Peyer's patch (tissue), 4 donors: Measurements from ENCODE around the gene IRF4. TPM values are rescaled to one million over a fixed set of nuclear protein-coding genes. Genes with fewer than 3 reads are reported as not detected.

Experiments used
- DNase-seq, 3 donors: peaks; one replicate each; pipeline ENCODE4 v3.0.0-alpha.2; 2017 to 2019
- H3K27ac ChIP-seq, 4 donors: fragments of 200-600 bp; sonication (generic); one replicate each; pipeline ENCODE4 v1.5.1; 2016 to 2019
- H3K27me3 ChIP-seq, 2 donors: fragments of 200-600 bp; sonication (generic); one replicate each; pipeline ENCODE4 v1.5.1; 2019
- H3K36me3 ChIP-seq, 3 donors: fragments of 200-600 bp; sonication (generic); one replicate each; pipeline ENCODE4 v1.5.1; 2016 to 2019
- H3K4me1 ChIP-seq, 4 donors: fragments of 200-600 bp; sonication (generic); one replicate each; pipeline ENCODE4 v1.5.1; 2016 to 2019
- H3K4me3 ChIP-seq, 4 donors: fragments of 200-600 bp; sonication (generic); 1 replicate in 3 of 4; 2 replicates in 1 of 4; pipeline ENCODE4 v1.5.1; 2016 to 2019; ENCODE audit warnings: mild to moderate bottlenecking in 1 of 4
- H3K9me3 ChIP-seq, 4 donors: fragments of 200-600 bp; sonication (generic); one replicate each; pipeline ENCODE4 v1.5.1; 2016 to 2019; ENCODE audit warnings: mild to moderate bottlenecking in 1 of 4
- POLR2A ChIP-seq, 2 donors: fragments of 450-650 bp; IDR thresholded peaks; one replicate each; pipeline ENCODE4 v1.5.1; 2017; ENCODE audit warnings: antibody characterized with exemption in 2 of 2, mild to moderate bottlenecking in 2 of 2, moderate library complexity in 2 of 2
- total RNA-seq, 4 donors: library from RNA; depleted of rRNA; stranded (reverse); fragments of >200 nt; gene quantifications; one replicate each; pipeline ENCODE4 v1.1.0, GENCODE V29; 2016
- TF ChIP-seq, protein P1 (sequence below), 6 experiments: fragments of 450-650 bp in 4 of 6; fragments of 200-600 bp in 2 of 6; sonication (generic) in 1 of 6; IDR thresholded peaks; one replicate each; pipeline ENCODE4 v1.5.1; 2017 to 2019; ENCODE audit warnings: antibody characterized with exemption in 6 of 6, mild to moderate bottlenecking in 3 of 6, moderate library complexity in 1 of 6

IRF4 gene
- total RNA-seq, 4 donors from 2014 or later = 0.47 to 57.8 (median 6.9) TPM

DNA sequence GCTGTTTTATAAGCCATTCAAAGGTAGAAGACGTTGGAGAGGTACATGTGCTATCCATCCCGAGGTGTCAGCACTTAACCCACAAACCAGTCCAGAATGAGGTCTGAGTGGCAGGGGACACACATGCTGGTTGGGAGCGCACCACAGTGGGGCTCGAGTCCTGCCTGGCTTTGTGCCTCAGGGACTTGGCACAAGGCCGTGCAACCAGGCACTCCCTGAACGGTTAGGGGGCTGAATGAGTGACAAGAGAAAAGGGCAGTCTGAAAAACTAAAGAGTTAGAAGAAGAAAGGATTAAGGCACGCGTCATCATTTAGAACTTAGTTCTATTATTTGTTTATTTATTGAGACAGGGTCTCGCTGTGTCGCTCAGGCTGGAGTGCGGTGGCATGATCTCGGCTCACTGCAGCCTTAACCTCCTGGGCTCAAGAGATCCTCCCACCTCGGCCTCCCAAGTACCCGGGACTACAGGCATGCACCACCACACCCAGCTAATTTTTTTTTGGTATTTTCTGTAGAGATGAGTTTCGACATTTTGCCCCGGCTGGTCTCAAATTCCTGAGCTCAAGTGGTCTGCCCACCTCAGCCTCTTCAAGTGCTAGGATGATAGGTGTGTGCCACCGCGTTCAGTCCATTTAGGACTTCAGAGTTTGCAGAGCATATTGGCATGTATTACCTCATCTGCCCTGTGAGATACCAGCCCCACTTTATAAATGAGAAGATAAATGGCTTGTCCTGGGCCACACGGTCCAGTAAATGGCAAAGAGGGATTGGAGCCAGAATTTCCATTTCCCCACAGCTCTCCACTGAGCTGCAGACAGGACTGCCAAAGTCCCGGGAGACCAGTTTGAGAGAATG is 47.4 kb upstream of the IRF4 start:
- no peak for TF ChIP-seq POLR2A (IDR thresholded peaks at IDR 0.05)
- no peaks in the 10 kb centered on the region for H3K9me3 ChIP-seq
- no peaks in the 10 kb centered on the region for H3K27me3 ChIP-seq
- peak in 1 of 3 donors; percentile 43 for DNase-seq
- H3K36me3 ChIP-seq = peaks cover 0 to 15% (median 0%) of the 10 kb centered on the region in 3 donors
- no peak overlapping the region for H3K27ac ChIP-seq
- H3K4me1 ChIP-seq = peaks cover 0 to 22% (median 7%) of the 10 kb centered on the region in 4 donors
- H3K4me3 ChIP-seq = no peak overlapping the region

DNA sequence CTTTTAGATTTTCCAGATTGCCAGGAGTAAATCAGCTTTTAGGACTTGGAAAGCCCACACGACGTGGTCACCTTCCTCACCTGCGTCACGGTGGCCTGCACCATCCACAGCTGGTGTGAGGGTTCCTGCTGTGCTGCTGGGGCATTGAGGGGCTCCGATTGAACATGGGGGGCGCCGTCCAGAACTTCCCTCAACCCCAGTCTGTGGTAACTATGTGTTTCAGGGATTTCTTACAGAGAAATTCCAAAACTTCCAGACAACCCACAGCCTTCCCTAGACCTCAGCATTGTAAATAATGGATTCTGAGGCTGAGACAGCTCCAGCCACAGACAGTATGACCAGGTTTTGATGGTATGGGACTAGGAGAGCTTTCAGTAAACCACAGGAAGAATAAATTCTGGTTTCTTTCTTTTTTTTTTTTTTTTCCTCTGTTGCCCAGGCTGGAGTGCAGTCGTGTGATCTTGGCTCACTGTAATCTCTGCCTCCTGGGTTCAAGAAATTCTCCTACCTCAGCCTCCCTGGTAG is 46.7 kb upstream of the IRF4 start:
- Histone ChIP-seq H3K27me3 (no peaks in the 10 kb centered on the region), H3K4me1 (peaks cover 0 to 22% (median 7%) of the 10 kb centered on the region in 4 donors), H3K9me3 (no peaks in the 10 kb centered on the region), H3K27ac (no peak overlapping the region), H3K36me3 (peaks cover 0 to 18% (median 0%) of the 10 kb centered on the region in 3 donors), H3K4me3 (no peak overlapping the region)
- peak in 1 of 3 donors; percentile 34 for DNase-seq
- TF ChIP-seq, protein P1, sequence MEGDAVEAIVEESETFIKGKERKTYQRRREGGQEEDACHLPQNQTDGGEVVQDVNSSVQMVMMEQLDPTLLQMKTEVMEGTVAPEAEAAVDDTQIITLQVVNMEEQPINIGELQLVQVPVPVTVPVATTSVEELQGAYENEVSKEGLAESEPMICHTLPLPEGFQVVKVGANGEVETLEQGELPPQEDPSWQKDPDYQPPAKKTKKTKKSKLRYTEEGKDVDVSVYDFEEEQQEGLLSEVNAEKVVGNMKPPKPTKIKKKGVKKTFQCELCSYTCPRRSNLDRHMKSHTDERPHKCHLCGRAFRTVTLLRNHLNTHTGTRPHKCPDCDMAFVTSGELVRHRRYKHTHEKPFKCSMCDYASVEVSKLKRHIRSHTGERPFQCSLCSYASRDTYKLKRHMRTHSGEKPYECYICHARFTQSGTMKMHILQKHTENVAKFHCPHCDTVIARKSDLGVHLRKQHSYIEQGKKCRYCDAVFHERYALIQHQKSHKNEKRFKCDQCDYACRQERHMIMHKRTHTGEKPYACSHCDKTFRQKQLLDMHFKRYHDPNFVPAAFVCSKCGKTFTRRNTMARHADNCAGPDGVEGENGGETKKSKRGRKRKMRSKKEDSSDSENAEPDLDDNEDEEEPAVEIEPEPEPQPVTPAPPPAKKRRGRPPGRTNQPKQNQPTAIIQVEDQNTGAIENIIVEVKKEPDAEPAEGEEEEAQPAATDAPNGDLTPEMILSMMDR (IDR thresholded peaks at IDR 0.05) = no peak
- TF ChIP-seq POLR2A (IDR thresholded peaks at IDR 0.05) = no peak

DNA sequence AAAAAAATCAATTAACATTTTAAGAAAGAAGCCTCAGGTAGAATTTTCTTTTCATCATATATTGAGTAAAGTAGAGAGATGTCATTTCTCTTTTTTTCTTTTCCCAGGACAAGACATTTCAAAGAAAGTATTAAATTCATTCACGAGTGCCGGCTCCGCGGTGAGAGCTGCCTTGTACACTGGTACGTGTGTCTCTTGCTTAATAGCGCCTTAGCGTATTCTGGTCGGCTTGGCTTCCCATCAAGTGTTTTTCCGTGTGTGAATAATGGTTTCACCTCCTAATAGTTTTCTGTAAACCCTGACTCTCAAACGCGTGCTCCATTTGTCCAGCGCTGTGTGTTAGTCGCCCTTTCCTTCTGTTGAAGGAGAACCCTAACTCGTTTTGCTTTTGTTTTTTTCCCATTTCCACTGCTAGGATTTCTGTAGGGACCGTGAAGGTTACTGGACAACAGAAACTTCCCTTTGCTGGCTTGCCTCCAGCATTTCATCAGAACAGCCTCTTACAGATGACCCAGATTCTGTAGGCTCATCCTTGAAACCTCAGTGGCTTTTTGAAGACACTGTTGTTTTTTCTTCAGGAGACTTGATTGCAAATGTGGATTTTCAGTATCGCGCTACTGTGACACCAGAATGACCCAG is 45.7 kb upstream of the IRF4 start:
- peak in 1 of 3 donors; percentile 22 for DNase-seq
- Histone ChIP-seq H3K36me3 (peaks cover 0 to 18% (median 0%) of the 10 kb centered on the region in 3 donors), H3K4me1 (peaks cover 0 to 18% (median 6%) of the 10 kb centered on the region in 4 donors), H3K4me3 (no peak overlapping the region), H3K9me3 (no peaks in the 10 kb centered on the region), H3K27ac (no peak overlapping the region), H3K27me3 (no peaks in the 10 kb centered on the region)
- TF ChIP-seq, protein P1 (IDR thresholded peaks at IDR 0.05) = no peak
- no peak for TF ChIP-seq POLR2A (IDR thresholded peaks at IDR 0.05)

DNA sequence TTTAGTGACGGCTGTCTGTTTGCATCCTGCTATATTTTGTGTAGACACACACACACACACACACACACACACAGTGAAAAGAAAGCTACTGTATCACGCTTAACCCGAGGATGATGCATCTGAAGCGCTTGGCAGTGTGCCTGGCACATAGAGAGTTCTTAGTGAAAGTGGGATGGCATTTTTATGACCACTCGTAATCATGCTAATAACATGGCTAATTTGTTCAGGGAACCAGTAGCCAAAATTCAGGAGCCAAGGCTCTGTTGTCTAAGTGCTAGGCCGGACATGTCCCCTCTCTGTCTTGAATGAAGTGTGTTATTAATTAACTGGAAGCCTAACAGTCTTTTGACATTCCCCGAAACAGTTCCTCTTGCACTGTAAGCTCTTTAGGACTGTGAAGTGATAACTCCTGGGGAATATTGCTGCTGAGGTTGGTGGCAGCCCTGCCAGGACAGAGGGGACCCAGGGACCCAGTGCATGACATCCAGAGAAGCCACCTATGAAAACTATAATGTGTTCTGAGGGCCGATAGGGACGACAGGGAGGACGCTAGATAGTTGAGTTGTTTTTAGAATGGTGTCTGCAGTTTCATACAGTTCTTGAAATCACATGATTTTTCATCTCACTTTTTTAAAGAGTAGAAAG is 45.0 kb upstream of the IRF4 start:
- DNase-seq = no peak
- H3K36me3 ChIP-seq = peaks cover 0 to 25% (median 0%) of the 10 kb centered on the region in 3 donors
- TF ChIP-seq, protein P1 (IDR thresholded peaks at IDR 0.05) = no peak
- no peak for TF ChIP-seq POLR2A (IDR thresholded peaks at IDR 0.05)
- H3K27ac ChIP-seq = peak overlapping the region in 1 of 4 donors; percentile 55
- no peaks in the 10 kb centered on the region for H3K9me3 ChIP-seq
- no peak overlapping the region for H3K4me3 ChIP-seq
- peaks cover 0 to 14% (median 3%) of the 10 kb centered on the region in 4 donors for H3K4me1 ChIP-seq
- H3K27me3 ChIP-seq = no peaks in the 10 kb centered on the region

DNA sequence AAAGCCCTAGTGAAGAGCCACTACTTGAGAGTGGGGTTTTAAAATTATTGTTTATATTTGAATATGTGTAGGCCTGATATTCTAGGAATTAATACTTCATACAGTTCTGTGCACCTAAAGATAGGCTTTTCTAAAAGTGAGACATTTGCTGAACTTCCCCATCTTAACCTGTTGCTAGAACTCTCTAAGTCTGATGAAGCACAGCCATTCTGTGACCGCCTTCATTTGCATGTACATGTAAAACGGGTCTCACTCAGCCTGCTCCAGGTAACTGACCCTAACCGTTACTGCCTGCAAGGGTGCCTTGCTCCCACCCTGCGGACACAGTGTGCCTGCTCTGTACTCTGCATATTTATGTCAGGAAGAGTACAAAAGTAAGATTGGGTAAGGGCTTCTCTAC is 44.3 kb upstream of the IRF4 start:
- Histone ChIP-seq H3K4me1 (peaks cover 0 to 9% (median under 1%) of the 10 kb centered on the region in 4 donors), H3K9me3 (no peaks in the 10 kb centered on the region), H3K27me3 (no peaks in the 10 kb centered on the region), H3K4me3 (no peak overlapping the region), H3K27ac (peak overlapping the region in 1 of 4 donors; percentile 55), H3K36me3 (peaks cover 0 to 28% (median 0%) of the 10 kb centered on the region in 3 donors)
- TF ChIP-seq POLR2A (IDR thresholded peaks at IDR 0.05) = no peak
- TF ChIP-seq, protein P1 (IDR thresholded peaks at IDR 0.05) = peak in 1 of 6 experiments; percentile 27
- DNase-seq = peak in 2 of 3 donors; percentile 85 to 86
